Superior temporal gyrus (tissue), 1 donor: ENCODE results near the gene SST.

Experiments
- DNase-seq: peaks from one replicate; pipeline ENCODE4 v3.0.0-alpha.2; 2016; ENCODE audit errors: extremely low spot score

SST gene

GRCh38 chr3:187629711-187630110, 40.5 kb downstream of the SST start:
- DNase-seq: no peak

GRCh38 chr3:187628169-187628568, 42.0 kb downstream of the SST start:
- DNase-seq: no peak

DNA sequence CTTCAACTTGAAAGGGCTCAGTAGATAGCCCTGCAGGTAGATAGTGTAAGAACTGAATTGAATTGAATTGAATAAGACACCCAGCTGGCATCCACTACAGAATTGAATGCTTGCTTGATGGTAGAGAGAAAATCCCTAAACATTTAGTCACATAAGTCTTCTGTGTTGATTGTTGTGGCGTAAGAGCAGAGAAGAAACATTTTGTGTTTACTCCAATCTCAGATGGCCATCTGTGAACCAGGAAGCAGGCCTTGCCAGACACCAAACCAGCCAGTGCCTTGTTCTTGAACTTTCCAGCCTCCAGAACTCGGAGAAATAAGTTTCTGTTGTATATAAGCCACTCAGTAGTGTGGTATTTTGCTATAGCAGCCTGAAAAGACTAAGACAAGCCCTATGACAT, 43.6 kb downstream of the SST start:
- no peak for DNase-seq

DNA sequence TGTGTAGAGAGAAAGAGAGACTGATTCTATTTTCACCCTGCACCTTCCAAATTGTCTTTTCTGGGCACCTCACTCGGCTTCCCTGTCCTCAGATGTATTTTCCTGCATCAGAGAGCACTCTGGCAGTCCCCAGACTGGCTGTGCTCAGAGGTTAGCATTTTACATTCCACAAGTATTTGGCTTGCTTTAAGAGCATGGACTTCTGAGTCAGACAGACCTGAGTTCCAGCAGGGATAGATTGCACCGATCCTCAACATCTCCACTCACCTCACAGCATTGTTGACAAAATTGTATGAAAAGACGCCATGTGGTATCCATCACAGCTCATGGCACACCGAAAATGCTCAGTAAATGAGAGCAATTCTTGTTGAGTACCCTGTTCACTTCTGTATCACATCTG, 45.6 kb downstream of the SST start:
- no peak for DNase-seq

DNA sequence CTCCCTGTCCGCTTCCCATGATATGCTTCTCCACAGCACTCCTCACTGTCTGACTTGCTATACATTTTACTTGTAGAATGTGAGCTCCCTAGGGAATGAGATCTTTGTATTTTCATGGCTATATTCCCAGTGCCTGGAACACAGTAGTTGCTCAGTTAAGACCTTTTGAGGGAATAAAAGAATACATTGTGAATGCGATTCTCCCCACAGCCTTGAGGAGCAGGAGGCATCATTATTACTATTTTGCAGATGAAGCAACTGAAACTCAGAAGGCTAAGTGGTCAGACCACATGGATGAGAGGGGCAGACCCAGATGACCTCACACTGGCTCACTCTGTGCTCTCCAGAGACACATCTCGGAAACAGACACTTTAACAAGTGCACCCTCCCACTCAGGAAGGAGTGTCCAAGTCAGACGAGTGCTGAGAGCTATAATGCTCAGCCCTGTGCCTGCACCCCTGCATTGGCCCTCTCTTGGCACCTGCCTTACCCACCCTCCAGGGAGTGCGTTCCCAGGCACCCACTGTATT, 46.8 kb downstream of the SST start:
- no peak for DNase-seq

GRCh38 chr3:187621881-187622280, 48.3 kb downstream of the SST start:
- no peak for DNase-seq

- DNase-seq: no peak
Measured at GRCh38 chr3:187619461-187619860, 50.7 kb downstream of the SST start.
